IMR-90 (cell line): ENCODE data around the gene UMODL1.

Experiments
- CTCF ChIP-seq: conservative IDR thresholded peaks from 2 replicates; pipeline ENCODE4 v1.5.1; 2012; ENCODE audit warnings: mild to moderate bottlenecking, low read depth, low read length, improper control_type of control experiment
- ELK1 ChIP-seq: fragments of 150-350 bp; IDR thresholded peaks from 2 replicates; pipeline ENCODE4 v1.6.1; 2016; ENCODE audit warnings: low read depth, mild to moderate bottlenecking, low read length, moderate library complexity, borderline replicate concordance
- POLR2A ChIP-seq: IDR thresholded peaks from 2 replicates; pipeline ENCODE4 v1.6.1; 2012; ENCODE audit warnings: mild to moderate bottlenecking, low read depth, low read length
- RFX5 ChIP-seq: IDR thresholded peaks from 2 replicates; pipeline ENCODE4 v1.8.0; 2012; ENCODE audit warnings: low read depth, mild to moderate bottlenecking, low read length, moderate library complexity
- SMC3 ChIP-seq: fragments of 150-350 bp; IDR thresholded peaks from 2 replicates; pipeline ENCODE4 v1.6.1; 2016; ENCODE audit warnings: low read depth, mild to moderate bottlenecking, antibody characterized with exemption, low read length, moderate library complexity

- TF ChIP-seq CTCF, result no peak
- no peak for TF ChIP-seq RFX5
- TF ChIP-seq SMC3, result no peak
- no peak for TF ChIP-seq ELK1
- no peak for TF ChIP-seq POLR2A
Measured at GRCh38 chr21:42098957-42099505, 27.9 kb downstream of the UMODL1 start.
